Inflammatory macrophage (primary cell): Measurements from ENCODE around the gene DHODH.

ENCODE experiments used
- DNase-seq, 2 donors: peaks; one replicate each; pipeline ENCODE4 v3.0.0-alpha.2; 2020 to 2022

The DHODH gene

GRCh38 chr16:72013888-72014581 is 5.5 kb downstream of the DHODH start:
- no peak for DNase-seq

GRCh38 chr16:72014675-72015074 is 6.1 kb downstream of the DHODH start:
- no peak for DNase-seq

- DNase-seq, result no peak
Measured at GRCh38 chr16:72015124-72015523, 6.6 kb downstream of the DHODH start.

GRCh38 chr16:72018470-72018869 is 9.9 kb downstream of the DHODH start:
- no peak for DNase-seq

- DNase-seq, result no peak
Measured at GRCh38 chr16:72021043-72021442, 12.5 kb downstream of the DHODH start.

GRCh38 chr16:72022127-72022526 is 13.6 kb downstream of the DHODH start:
- DNase-seq, result no peak

GRCh38 chr16:72023962-72024361 is 15.4 kb downstream of the DHODH start:
- no peak for DNase-seq

GRCh38 chr16:72024862-72025382 is 16.4 kb downstream of the DHODH start:
- no peak for DNase-seq

- DNase-seq, result no peak
Measured at GRCh38 chr16:72025404-72026114, 17.0 kb downstream of the DHODH start.

GRCh38 chr16:72027669-72028378 is 19.3 kb downstream of the DHODH start:
- no peak for DNase-seq

- no peak for DNase-seq
Measured at GRCh38 chr16:72029567-72030271, 21.2 kb downstream of the DHODH start.

GRCh38 chr16:72033437-72033836 is 24.9 kb downstream of the DHODH start:
- no peak for DNase-seq

GRCh38 chr16:72036098-72036497 is 27.6 kb downstream of the DHODH start:
- DNase-seq, result no peak

GRCh38 chr16:72042157-72042660 is 33.7 kb downstream of the DHODH start:
- no peak for DNase-seq

- DNase-seq, result no peak
Measured at GRCh38 chr16:72043058-72043457, 34.5 kb downstream of the DHODH start.

- no peak for DNase-seq
Measured at GRCh38 chr16:72043539-72043938, 35.0 kb downstream of the DHODH start.

GRCh38 chr16:72044296-72044695 is 35.8 kb downstream of the DHODH start:
- no peak for DNase-seq

- no peak for DNase-seq
Measured at GRCh38 chr16:72044825-72045359, 36.3 kb downstream of the DHODH start.

- DNase-seq, result no peak
Measured at GRCh38 chr16:72049110-72049509, 40.6 kb downstream of the DHODH start.

- DNase-seq, result peak; percentile 44 to 49
Measured at GRCh38 chr16:72050769-72051464, 42.4 kb downstream of the DHODH start.

GRCh38 chr16:72051818-72052217 is 43.3 kb downstream of the DHODH start:
- DNase-seq, result peak; percentile 75 to 85
